ENCODE data around the gene HOXA4.

Gene HOXA4

DNA sequence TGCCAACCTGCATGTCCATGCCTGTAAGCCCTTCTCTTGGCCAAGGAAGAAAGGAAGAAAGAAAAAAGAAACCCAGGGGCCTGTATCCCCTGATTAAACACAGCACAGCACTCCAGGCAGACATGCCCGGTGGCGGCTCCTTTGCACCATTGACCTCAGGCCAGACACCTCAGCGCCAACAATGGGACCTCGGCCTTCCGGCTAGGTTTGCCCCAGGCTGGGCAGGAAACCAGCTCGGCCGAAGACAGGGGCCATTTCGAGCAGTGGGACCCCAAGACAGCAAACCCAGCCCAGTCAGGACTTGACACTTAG is 40.7 kb upstream of the HOXA4 start:
- Histone ChIP-seq H3K27me3 (no peaks in the 10 kb centered on the region), H3K4me1 (peaks cover 0 to 42% (median 12%) of the 10 kb centered on the region in 4 donors), H3K36me3 (no peaks in the 10 kb centered on the region), H3K27ac (peak overlapping the region; percentile 96 to 97), H3K4me3 (peak overlapping the region; percentile 68 to 91), H3K9me3 (no peaks in the 10 kb centered on the region)
- no peak for TF ChIP-seq CTCF (IDR thresholded peaks at IDR 0.05)
- peak; percentile 40 to 74 for DNase-seq
- intact Hi-C loops (cut with DNase I; ENCODE audit: low total_unique reads) = loop anchor here (5.0 kb wide), 1 partner anchor 974 kb away; no protein-coding TSS in a partner anchor

DNA sequence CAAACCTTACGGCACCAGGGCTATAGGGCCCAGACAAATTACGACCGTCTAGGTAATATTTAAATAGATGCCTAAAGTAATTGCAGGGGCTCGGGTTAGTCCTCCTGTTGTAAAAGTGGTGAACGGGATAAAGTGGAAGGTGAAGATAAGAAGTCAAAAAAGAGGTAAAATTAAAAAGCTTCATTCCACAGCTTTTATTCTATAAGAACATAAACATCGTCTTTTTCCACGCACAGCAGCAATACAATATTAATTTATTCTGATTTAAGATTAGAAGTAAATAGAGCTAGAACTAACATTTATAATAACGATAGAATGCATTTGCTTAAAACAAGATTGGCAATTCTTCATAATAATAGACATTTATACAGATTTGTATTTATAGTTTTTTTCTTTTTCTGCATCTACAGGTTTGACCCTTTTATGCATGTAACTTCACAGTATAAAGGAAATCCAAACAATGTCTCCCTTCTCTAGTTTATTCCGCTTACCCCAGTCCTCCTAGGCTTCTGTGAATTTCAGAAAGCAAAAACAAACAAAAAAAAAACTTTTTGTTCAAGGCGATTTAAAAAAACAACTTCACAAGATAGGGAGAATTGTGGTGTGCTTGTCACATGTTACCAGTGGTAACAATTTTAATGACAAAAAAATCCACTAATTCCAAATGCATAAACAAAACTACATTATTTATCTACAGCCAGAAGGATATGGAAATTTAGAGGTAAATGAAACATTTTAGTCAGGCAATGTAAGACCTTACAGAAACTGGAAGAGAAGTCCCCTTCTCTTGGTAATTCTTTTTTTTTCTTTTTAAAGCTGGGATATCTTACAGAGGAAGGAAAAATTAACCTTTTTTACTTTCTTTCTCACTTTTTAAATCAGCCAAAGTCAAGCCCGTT is 40.1 kb upstream of the HOXA4 start:
- Histone ChIP-seq H3K4me1 (peaks cover 0 to 41% (median 12%) of the 10 kb centered on the region in 4 donors), H3K27me3 (no peaks in the 10 kb centered on the region), H3K27ac (peak overlapping the region; percentile 96 to 97), H3K36me3 (no peaks in the 10 kb centered on the region), H3K9me3 (no peaks in the 10 kb centered on the region), H3K4me3 (peak overlapping the region; percentile 68 to 91)
- no peak for TF ChIP-seq CTCF (IDR thresholded peaks at IDR 0.05)
- no peak for DNase-seq
- intact Hi-C loops (cut with DNase I; ENCODE audit: low total_unique reads) = loop anchor here (5.0 kb wide), 1 partner anchor 973 kb away; no protein-coding TSS in a partner anchor

DNA sequence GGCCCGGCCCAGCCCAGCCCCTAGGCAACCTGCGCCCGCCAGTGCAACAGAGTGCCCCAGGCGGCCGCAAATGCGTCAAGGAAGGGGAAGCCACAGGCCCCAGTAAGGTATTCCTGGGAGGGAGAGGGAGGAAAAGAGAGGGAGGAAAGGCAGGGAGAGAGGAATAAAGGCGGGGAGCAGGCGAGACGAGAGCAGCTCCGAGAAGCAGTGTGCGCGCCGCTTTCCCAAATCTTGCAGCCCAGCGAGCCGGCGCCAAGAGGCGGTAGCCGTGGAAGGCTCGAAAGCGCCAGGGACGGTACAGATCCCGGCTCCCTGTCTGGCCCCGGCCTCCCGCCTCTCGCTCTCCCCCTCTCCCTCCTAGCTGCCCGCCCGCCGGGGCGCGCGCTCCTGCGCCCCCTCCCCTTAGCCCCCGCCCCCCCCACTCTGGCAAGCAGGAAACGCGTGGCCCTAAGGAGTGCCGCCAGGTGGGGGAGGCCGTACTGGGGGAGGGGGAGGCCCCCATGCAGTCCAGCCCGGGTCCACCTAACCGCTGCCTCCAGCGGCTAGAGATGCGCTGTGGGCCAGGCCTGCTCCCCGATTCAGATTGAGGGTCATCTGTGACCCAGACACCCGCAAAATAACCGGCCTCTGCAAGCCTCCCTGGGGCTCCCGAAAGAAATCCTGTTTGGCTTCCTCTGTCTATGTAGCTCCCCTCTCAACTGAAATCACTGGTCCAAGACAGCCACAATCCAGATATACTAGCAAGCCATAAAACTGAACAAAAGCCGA is 39.3 kb upstream of the HOXA4 start:
- no peaks in the 10 kb centered on the region for H3K27me3 ChIP-seq
- intact Hi-C loops (cut with DNase I; ENCODE audit: low total_unique reads) = loop anchor here (2.0 to 10.0 kb wide), 3 partner anchors 973 to 1775 kb away; no protein-coding TSS in a partner anchor
- peak overlapping the region; percentile 68 to 91 for H3K4me3 ChIP-seq
- peak overlapping the region; percentile 96 to 97 for H3K27ac ChIP-seq
- DNase-seq = peak in 1 of 2 donors; percentile 77
- no peaks in the 10 kb centered on the region for H3K36me3 ChIP-seq
- TF ChIP-seq CTCF (IDR thresholded peaks at IDR 0.05) = no peak
- peaks cover 0 to 33% (median 11%) of the 10 kb centered on the region in 4 donors for H3K4me1 ChIP-seq
- H3K9me3 ChIP-seq = no peaks in the 10 kb centered on the region

GRCh38 chr7:27168265-27168947 is 37.8 kb upstream of the HOXA4 start:
- peak in 1 of 2 donors; percentile 90 for DNase-seq
- H3K27me3 ChIP-seq = no peaks in the 10 kb centered on the region
- no peaks in the 10 kb centered on the region for H3K36me3 ChIP-seq
- peak overlapping the region; percentile 96 to 97 for H3K27ac ChIP-seq
- peak in 1 of 2 experiments; percentile 9 for TF ChIP-seq CTCF (IDR thresholded peaks at IDR 0.05)
- H3K4me1 ChIP-seq = peaks cover 0 to 30% (median 6%) of the 10 kb centered on the region in 4 donors
- peak overlapping the region; percentile 68 to 91 for H3K4me3 ChIP-seq
- intact Hi-C loops (cut with DNase I; ENCODE audit: low total_unique reads) = loop anchor here (2.0 to 10.0 kb wide), 2 partner anchors 1312 to 1774 kb away; no protein-coding TSS in a partner anchor
- H3K9me3 ChIP-seq = no peaks in the 10 kb centered on the region

GRCh38 chr7:27167916-27168264 is 37.3 kb upstream of the HOXA4 start:
- Histone ChIP-seq H3K4me3 (peak overlapping the region; percentile 68 to 91), H3K36me3 (no peaks in the 10 kb centered on the region), H3K9me3 (no peaks in the 10 kb centered on the region), H3K27ac (peak overlapping the region; percentile 96 to 97), H3K4me1 (peaks cover 0 to 35% (median 6%) of the 10 kb centered on the region in 4 donors), H3K27me3 (no peaks in the 10 kb centered on the region)
- no peak for TF ChIP-seq CTCF (IDR thresholded peaks at IDR 0.05)
- DNase-seq = peak in 1 of 2 donors; percentile 51
- intact Hi-C loops (cut with DNase I; ENCODE audit: low total_unique reads) = loop anchor here (2.0 to 10.0 kb wide), 2 partner anchors 1311 to 1773 kb away; no protein-coding TSS in a partner anchor
